ENCODE data around the gene ADGRL4. TPM values are rescaled to one million over a fixed set of nuclear protein-coding genes. Genes with fewer than 3 reads are reported as not detected.

The ADGRL4 gene
- total and polyA plus RNA-seq, 2 of the 13 experiments (the other 11 are each of a cell fraction or from before 2014, with no cell fraction given), result not detected

- Histone ChIP-seq H4K20me1 (ENCODE audit: insufficient read depth, low read length) (no peaks in the 10 kb centered on the region), H3K27me3 (ENCODE audit: control insufficient read depth in 1 of 2, insufficient read depth in 2 of 2, low read length in 2 of 2) (no peaks in the 10 kb centered on the region), H3K4me1 (ENCODE audit: insufficient read depth, low read length) (no peaks in the 10 kb centered on the region), H3K4me3 (replicated peaks in 1 of 3; ENCODE audit: insufficient read depth in 1 of 3, low read depth in 2 of 3, low read length in 3 of 3) (no peak overlapping the region), H2AFZ (ENCODE audit: low read length) (no peak overlapping the region), H3K79me2 (ENCODE audit: insufficient read depth, low read length) (no peaks in the 10 kb centered on the region), H3K9ac (ENCODE audit: insufficient read depth, low read depth, low read length) (no peak overlapping the region), H3K27ac (ENCODE audit: extremely low read length, insufficient read depth, low read length) (no peak overlapping the region), H3K4me2 (ENCODE audit: low read depth, low read length) (no peak overlapping the region), H3K9me3 (ENCODE audit: low read length) (peaks cover 68% of the 10 kb centered on the region), H3K36me3 (replicated peaks in 1 of 2; ENCODE audit: control insufficient read depth in 1 of 2, insufficient read depth in 2 of 2, low read length in 2 of 2) (no peaks in the 10 kb centered on the region)
- no peak for FAIRE-seq
- no peak for TF ChIP-seq CSRNP2 (CRISPR knock-in tag; conservative IDR thresholded peaks at IDR 0.05; ENCODE audit: low read depth)
- peak; percentile 37 for TF ChIP-seq HNRNPK (IDR thresholded peaks at IDR 0.05; ENCODE audit: low read depth, low read length, poor library complexity, severe bottlenecking)
- DNase-seq (ENCODE audit: low spot score), result no peak
- 1% methylated on average over 4 of the region's 4 CpGs for WGBS (ENCODE audit: low lambda C conversion rate)
- BruUV-seq (replicated peaks), result no TSS peak
- CTCF ChIA-PET (ENCODE audit: low intra/inter-chr PET ratio, low total read pairs), result no interaction called here
- in situ Hi-C loops (cut with HindIII; ENCODE audit: extremely low pct_ligation_motif_present, low pct_unique_long_range_greater_than_20kb) (no loop called here), intact Hi-C loops (cut with micrococcal nuclease; ENCODE audit: unreplicated experiment) (no loop called here)
- ATAC-seq, result no peak
- POLR2A ChIA-PET, result no interaction called here
These were observed 46.4 kb upstream of the ADGRL4 start for GRCh38 chr1:79052829-79053449.

- BruUV-seq (replicated peaks), result no TSS peak
- FAIRE-seq (no peak), DNase-seq (ENCODE audit: low spot score) (no peak), ATAC-seq (peak; percentile 65)
- H3K4me1 ChIP-seq (ENCODE audit: insufficient read depth, low read length), result no peaks in the 10 kb centered on the region
- intact Hi-C loops (cut with micrococcal nuclease; ENCODE audit: unreplicated experiment) (no loop called here), in situ Hi-C loops (cut with HindIII; ENCODE audit: extremely low pct_ligation_motif_present, low pct_unique_long_range_greater_than_20kb) (no loop called here)
- H3K27me3 ChIP-seq (ENCODE audit: control insufficient read depth in 1 of 2, insufficient read depth in 2 of 2, low read length in 2 of 2), result no peaks in the 10 kb centered on the region
- WGBS (ENCODE audit: low lambda C conversion rate), result 32% methylated on average over 15 of the region's 18 CpGs
- H2AFZ ChIP-seq (ENCODE audit: low read length), result no peak overlapping the region
- H3K4me3 ChIP-seq (replicated peaks in 1 of 3; ENCODE audit: insufficient read depth in 1 of 3, low read depth in 2 of 3, low read length in 3 of 3), result no peak overlapping the region
- H3K27ac ChIP-seq (ENCODE audit: extremely low read length, insufficient read depth, low read length), result no peak overlapping the region
- ChIA-PET POLR2A (no interaction called here), CTCF (ENCODE audit: low intra/inter-chr PET ratio, low total read pairs) (no interaction called here)
- H3K9me3 ChIP-seq (ENCODE audit: low read length), result peaks cover 52% of the 10 kb centered on the region
- H3K4me2 ChIP-seq (ENCODE audit: low read depth, low read length), result no peak overlapping the region
- no peak overlapping the region for H3K9ac ChIP-seq (ENCODE audit: insufficient read depth, low read depth, low read length)
- no peaks in the 10 kb centered on the region for H3K79me2 ChIP-seq (ENCODE audit: insufficient read depth, low read length)
- H4K20me1 ChIP-seq (ENCODE audit: insufficient read depth, low read length), result no peaks in the 10 kb centered on the region
- H3K36me3 ChIP-seq (replicated peaks in 1 of 2; ENCODE audit: control insufficient read depth in 1 of 2, insufficient read depth in 2 of 2, low read length in 2 of 2), result no peaks in the 10 kb centered on the region
- TF ChIP-seq ZNF761 (CRISPR knock-in tag; conservative IDR thresholded peaks at IDR 0.05) (no peak), MLX (CRISPR knock-in tag; IDR thresholded peaks at IDR 0.05) (no peak), PLSCR1 (CRISPR knock-in tag; IDR thresholded peaks at IDR 0.05; ENCODE audit: borderline replicate concordance) (no peak), SOX13 (IDR thresholded peaks at IDR 0.05) (no peak), SOX13 (CRISPR knock-in tag; conservative IDR thresholded peaks at IDR 0.05 in 1 of 2, IDR thresholded peaks at IDR 0.05 in 1 of 2) (no peak), ZMYM4 (CRISPR knock-in tag; IDR thresholded peaks at IDR 0.05) (no peak)
These were observed 38.6 kb upstream of the ADGRL4 start for GRCh38 chr1:79044974-79045650.
